OCI-LY7 (cell line): ENCODE measurements around the gene LRRC8D.

ENCODE experiments used
- EZH2phosphoT487 ChIP-seq: fragments of 200-600 bp; sonication (generic); IDR thresholded peaks from 2 replicates; pipeline ENCODE4 v1.6.1; 2018; ENCODE audit warnings: low read depth, borderline replicate concordance, mild to moderate bottlenecking, mixed run types, antibody characterized with exemption, low read length, moderate library complexity, mixed read lengths
- TF ChIP-seq, protein P1 (sequence below): fragments of 200-600 bp; sonication (generic); conservative IDR thresholded peaks from 2 replicates; pipeline ENCODE4 v1.5.1; 2014; ENCODE audit warnings: mild to moderate bottlenecking, antibody characterized with exemption, low read length, moderate library complexity, mixed read lengths

DNA sequence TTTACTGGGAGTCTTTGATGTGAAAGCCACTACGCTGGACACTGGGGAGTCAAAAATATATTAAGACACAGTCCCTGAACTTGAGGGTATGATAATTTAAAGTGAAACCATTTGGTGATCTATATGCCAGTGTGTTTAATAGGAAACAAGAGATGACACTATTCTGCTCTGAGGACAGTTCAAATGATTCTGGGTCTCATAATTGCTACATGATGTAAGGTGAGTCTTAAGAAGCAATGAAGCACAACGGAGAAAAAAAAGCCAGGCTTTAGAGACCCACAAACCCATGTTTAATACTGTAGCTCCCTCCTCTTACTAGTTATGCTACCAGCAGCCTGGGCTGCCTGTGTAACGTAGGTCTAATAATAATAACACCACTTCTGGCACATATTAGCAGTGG is 14.2 kb upstream of the LRRC8D start:
- TF ChIP-seq, protein P1, sequence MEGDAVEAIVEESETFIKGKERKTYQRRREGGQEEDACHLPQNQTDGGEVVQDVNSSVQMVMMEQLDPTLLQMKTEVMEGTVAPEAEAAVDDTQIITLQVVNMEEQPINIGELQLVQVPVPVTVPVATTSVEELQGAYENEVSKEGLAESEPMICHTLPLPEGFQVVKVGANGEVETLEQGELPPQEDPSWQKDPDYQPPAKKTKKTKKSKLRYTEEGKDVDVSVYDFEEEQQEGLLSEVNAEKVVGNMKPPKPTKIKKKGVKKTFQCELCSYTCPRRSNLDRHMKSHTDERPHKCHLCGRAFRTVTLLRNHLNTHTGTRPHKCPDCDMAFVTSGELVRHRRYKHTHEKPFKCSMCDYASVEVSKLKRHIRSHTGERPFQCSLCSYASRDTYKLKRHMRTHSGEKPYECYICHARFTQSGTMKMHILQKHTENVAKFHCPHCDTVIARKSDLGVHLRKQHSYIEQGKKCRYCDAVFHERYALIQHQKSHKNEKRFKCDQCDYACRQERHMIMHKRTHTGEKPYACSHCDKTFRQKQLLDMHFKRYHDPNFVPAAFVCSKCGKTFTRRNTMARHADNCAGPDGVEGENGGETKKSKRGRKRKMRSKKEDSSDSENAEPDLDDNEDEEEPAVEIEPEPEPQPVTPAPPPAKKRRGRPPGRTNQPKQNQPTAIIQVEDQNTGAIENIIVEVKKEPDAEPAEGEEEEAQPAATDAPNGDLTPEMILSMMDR, result no peak
- TF ChIP-seq EZH2phosphoT487, result no peak
